Stimulated activated CD4-positive, alpha-beta T cell treated with anti-CD3 and anti-CD28 coated beads, TNF-alpha, amount 100 ng/mL, for 1 hour (primary cell): ENCODE results near the gene SLC22A12.

Source experiments
- DNase-seq, 3 donors: peaks; one replicate each; pipeline ENCODE4 v3.0.0-alpha.2; 2020; ENCODE audit warnings: low read depth in 3 of 3, low spot score in 1 of 3

SLC22A12 gene

GRCh38 chr11:64643256-64643881 is 52.3 kb downstream of the SLC22A12 start:
- DNase-seq = no peak

- DNase-seq = no peak
Measured at GRCh38 chr11:64643920-64644646, 53.1 kb downstream of the SLC22A12 start.

GRCh38 chr11:64644647-64645275 is 53.7 kb downstream of the SLC22A12 start:
- DNase-seq = no peak

- no peak for DNase-seq
Measured at GRCh38 chr11:64647019-64647779, 56.2 kb downstream of the SLC22A12 start.

- DNase-seq = no peak
Measured at GRCh38 chr11:64648551-64648950, 57.5 kb downstream of the SLC22A12 start.

- no peak for DNase-seq
Measured at GRCh38 chr11:64649291-64649697, 58.3 kb downstream of the SLC22A12 start.

- no peak for DNase-seq
Measured at GRCh38 chr11:64650923-64651523, 60.0 kb downstream of the SLC22A12 start.
